SK-N-SH treated with all-trans-retinoic acid at 6 μM for 48 hours (cell line): Measurements from ENCODE around the gene TAF1C.

ENCODE experiments used
- ATAC-seq: fragments of 200-7000 bp; cut with Tn5 transposase; 3 replicates; pipeline ENCODE4 v1.9.1; 2020; ENCODE audit warnings: mild to moderate bottlenecking, moderate library complexity
- ARNTL ChIP-seq: fragments of 450-650 bp; formaldehyde crosslinking; IDR thresholded peaks from 2 replicates; pipeline ENCODE4 v1.5.0; 2020; ENCODE audit warnings: low read depth, mild to moderate bottlenecking, moderate library complexity, borderline replicate concordance
- CSDC2 ChIP-seq: fragments of 250-450 bp; sonication (Bioruptor Pico); IDR thresholded peaks from 2 replicates; pipeline ENCODE4 v1.5.0; 2020; ENCODE audit warnings: mild to moderate bottlenecking, moderate library complexity
- ESRRG ChIP-seq: fragments of 250-450 bp; sonication (Bioruptor Pico); IDR thresholded peaks from 2 replicates; pipeline ENCODE4 v1.6.1; 2021; ENCODE audit warnings: mild to moderate bottlenecking
- GLIS3 ChIP-seq: fragments of 250-450 bp; sonication (Bioruptor Pico); IDR thresholded peaks from 2 replicates; pipeline ENCODE4 v1.5.0; 2020; ENCODE audit warnings: mild to moderate bottlenecking, moderate library complexity
- ISL1 ChIP-seq: fragments of 250-450 bp; sonication (Bioruptor Pico); IDR thresholded peaks from 2 replicates; pipeline ENCODE4 v2.1.2; 2022; ENCODE audit warnings: mild to moderate bottlenecking, moderate library complexity
- PATZ1 ChIP-seq: fragments of 250-450 bp; sonication (Bioruptor Pico); IDR thresholded peaks from 2 replicates; pipeline ENCODE4 v1.8.0; 2020; ENCODE audit warnings: mild to moderate bottlenecking, moderate library complexity, borderline replicate concordance
- POU6F1 ChIP-seq: fragments of 250-450 bp; sonication (Bioruptor Pico); IDR thresholded peaks from 2 replicates; pipeline ENCODE4 v1.8.0; 2021; ENCODE audit warnings: low read depth, mild to moderate bottlenecking, moderate library complexity, borderline replicate concordance
- PPARA ChIP-seq: fragments of 250-450 bp; sonication (Bioruptor Pico); IDR thresholded peaks from 2 replicates; pipeline ENCODE4 v1.5.0; 2020; ENCODE audit warnings: mild to moderate bottlenecking, borderline replicate concordance
- SNAI2 ChIP-seq: fragments of 250-450 bp; sonication (Bioruptor Pico); IDR thresholded peaks from 2 replicates; pipeline ENCODE4 v1.5.0; 2020; ENCODE audit warnings: mild to moderate bottlenecking, moderate library complexity
- TOX ChIP-seq: fragments of 250-450 bp; sonication (Bioruptor Pico); IDR thresholded peaks from 2 replicates; pipeline ENCODE4 v1.8.0; 2021; ENCODE audit warnings: mild to moderate bottlenecking, moderate library complexity, borderline replicate concordance
- ZC3H10 ChIP-seq: fragments of 250-450 bp; sonication (Bioruptor Pico); IDR thresholded peaks from 2 replicates; pipeline ENCODE4 v1.5.1; 2021; ENCODE audit warnings: mild to moderate bottlenecking, moderate library complexity
- ZFP3 ChIP-seq: fragments of 250-450 bp; sonication (Bioruptor Pico); IDR thresholded peaks from 2 replicates; pipeline ENCODE4 v1.5.0; 2020; ENCODE audit warnings: mild to moderate bottlenecking, moderate library complexity
- ZFP30 ChIP-seq: fragments of 450-650 bp; formaldehyde crosslinking; IDR thresholded peaks from 2 replicates; pipeline ENCODE4 v1.5.0; 2022; ENCODE audit warnings: mild to moderate bottlenecking, moderate library complexity
- ZNF565 ChIP-seq: fragments of 450-650 bp; formaldehyde crosslinking; conservative IDR thresholded peaks from 2 replicates; pipeline ENCODE4 v1.5.0; 2020; ENCODE audit warnings: low read depth, mild to moderate bottlenecking, moderate library complexity
- ZNF70 ChIP-seq: fragments of 450-650 bp; formaldehyde crosslinking; IDR thresholded peaks from 2 replicates; pipeline ENCODE4 v1.5.0; 2020; ENCODE audit warnings: mild to moderate bottlenecking, moderate library complexity
- ZNF8 ChIP-seq: fragments of 450-650 bp; formaldehyde crosslinking; IDR thresholded peaks from 2 replicates; pipeline ENCODE4 v1.5.0; 2020; ENCODE audit warnings: mild to moderate bottlenecking, moderate library complexity
- TF ChIP-seq, protein P1 (sequence below): fragments of 250-450 bp; sonication (Bioruptor Pico); IDR thresholded peaks from 2 replicates; pipeline ENCODE4 v1.5.1; 2021; ENCODE audit warnings: mild to moderate bottlenecking, moderate library complexity
- TF ChIP-seq, protein P2 (sequence below): fragments of 250-450 bp; sonication (Bioruptor Pico); IDR thresholded peaks from 2 replicates; pipeline ENCODE4 v1.5.0; 2020; ENCODE audit warnings: mild to moderate bottlenecking, moderate library complexity

TAF1C gene

DNA sequence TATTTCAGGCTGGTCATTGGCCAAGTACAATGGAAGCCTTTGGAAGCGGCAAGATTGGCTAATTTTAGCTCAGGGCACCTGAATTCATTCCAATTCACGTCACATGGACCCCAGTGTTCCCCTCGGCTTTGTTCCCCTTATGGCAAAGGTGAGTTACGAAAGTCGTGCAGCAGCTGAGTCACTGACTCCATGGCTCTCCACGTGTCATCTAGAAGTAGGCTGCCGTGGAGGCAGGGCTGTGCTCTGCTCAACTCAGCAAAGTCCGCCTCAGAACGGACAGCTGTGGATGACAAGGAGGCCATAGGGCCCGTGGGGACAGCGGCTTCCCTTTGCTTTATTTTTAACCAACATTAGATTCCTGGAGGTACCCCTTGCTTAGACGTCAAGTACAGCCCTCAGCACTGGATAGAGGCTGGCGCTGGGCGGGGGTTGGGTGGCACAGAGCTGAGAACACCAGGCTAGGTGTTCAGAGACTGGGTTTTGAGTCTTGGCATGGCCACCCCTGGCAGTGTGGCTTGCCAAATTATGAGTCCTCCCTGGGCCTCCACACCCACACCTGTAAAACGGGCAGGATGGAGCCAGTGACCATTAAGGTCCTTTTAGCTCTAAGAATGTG, 27.7 kb upstream of the TAF1C start:
- no peak for ATAC-seq
- TF ChIP-seq SNAI2 (CRISPR knock-in tag) = no peak
- TF ChIP-seq PATZ1 (CRISPR knock-in tag) = no peak
- no peak for TF ChIP-seq PPARA (CRISPR knock-in tag)
- TF ChIP-seq ZNF8 (CRISPR knock-in tag) = no peak
- TF ChIP-seq ESRRG (CRISPR knock-in tag) = no peak
- TF ChIP-seq, all 23 proteins: peak for 0

DNA sequence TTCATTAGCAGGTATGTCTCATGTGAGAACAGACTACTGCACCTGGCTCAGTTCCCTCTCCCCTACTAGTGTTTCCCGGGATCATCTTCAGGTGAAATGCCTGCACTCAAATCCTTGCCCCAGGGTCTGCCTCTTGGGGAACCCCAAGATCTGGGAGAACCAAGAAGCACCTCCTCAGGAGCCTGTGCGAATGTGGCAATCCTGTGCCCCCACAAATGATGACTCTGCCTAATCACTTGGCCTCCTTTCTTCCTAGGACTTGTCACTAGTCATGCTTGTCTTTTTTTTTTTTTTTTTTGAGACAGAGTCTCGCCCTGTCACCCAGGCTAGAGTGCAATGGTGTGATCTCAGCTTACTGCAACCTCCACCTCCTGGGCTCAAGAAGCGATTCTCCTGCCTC, 25.8 kb upstream of the TAF1C start:
- TF ChIP-seq GLIS3 (CRISPR knock-in tag) (no peak), PATZ1 (CRISPR knock-in tag) (no peak), ZFP3 (no peak), ZFP30 (CRISPR knock-in tag) (no peak), PPARA (CRISPR knock-in tag) (no peak), ZC3H10 (CRISPR knock-in tag) (no peak), TOX (CRISPR knock-in tag) (no peak), ZNF565 (no peak), ISL1 (no peak), CSDC2 (no peak), ARNTL (CRISPR knock-in tag) (no peak), POU6F1 (CRISPR knock-in tag) (no peak), ZNF70 (CRISPR knock-in tag) (no peak), ZNF8 (CRISPR knock-in tag) (no peak)
- TF ChIP-seq, protein P1, sequence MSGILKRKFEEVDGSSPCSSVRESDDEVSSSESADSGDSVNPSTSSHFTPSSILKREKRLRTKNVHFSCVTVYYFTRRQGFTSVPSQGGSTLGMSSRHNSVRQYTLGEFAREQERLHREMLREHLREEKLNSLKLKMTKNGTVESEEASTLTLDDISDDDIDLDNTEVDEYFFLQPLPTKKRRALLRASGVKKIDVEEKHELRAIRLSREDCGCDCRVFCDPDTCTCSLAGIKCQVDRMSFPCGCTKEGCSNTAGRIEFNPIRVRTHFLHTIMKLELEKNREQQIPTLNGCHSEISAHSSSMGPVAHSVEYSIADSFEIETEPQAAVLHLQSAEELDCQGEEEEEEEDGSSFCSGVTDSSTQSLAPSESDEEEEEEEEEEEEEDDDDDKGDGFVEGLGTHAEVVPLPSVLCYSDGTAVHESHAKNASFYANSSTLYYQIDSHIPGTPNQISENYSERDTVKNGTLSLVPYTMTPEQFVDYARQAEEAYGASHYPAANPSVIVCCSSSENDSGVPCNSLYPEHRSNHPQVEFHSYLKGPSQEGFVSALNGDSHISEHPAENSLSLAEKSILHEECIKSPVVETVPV = no peak
- TF ChIP-seq, protein P2, sequence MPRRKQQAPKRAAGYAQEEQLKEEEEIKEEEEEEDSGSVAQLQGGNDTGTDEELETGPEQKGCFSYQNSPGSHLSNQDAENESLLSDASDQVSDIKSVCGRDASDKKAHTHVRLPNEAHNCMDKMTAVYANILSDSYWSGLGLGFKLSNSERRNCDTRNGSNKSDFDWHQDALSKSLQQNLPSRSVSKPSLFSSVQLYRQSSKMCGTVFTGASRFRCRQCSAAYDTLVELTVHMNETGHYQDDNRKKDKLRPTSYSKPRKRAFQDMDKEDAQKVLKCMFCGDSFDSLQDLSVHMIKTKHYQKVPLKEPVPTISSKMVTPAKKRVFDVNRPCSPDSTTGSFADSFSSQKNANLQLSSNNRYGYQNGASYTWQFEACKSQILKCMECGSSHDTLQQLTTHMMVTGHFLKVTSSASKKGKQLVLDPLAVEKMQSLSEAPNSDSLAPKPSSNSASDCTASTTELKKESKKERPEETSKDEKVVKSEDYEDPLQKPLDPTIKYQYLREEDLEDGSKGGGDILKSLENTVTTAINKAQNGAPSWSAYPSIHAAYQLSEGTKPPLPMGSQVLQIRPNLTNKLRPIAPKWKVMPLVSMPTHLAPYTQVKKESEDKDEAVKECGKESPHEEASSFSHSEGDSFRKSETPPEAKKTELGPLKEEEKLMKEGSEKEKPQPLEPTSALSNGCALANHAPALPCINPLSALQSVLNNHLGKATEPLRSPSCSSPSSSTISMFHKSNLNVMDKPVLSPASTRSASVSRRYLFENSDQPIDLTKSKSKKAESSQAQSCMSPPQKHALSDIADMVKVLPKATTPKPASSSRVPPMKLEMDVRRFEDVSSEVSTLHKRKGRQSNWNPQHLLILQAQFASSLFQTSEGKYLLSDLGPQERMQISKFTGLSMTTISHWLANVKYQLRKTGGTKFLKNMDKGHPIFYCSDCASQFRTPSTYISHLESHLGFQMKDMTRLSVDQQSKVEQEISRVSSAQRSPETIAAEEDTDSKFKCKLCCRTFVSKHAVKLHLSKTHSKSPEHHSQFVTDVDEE (CRISPR knock-in tag) = no peak
- no peak for ATAC-seq

DNA sequence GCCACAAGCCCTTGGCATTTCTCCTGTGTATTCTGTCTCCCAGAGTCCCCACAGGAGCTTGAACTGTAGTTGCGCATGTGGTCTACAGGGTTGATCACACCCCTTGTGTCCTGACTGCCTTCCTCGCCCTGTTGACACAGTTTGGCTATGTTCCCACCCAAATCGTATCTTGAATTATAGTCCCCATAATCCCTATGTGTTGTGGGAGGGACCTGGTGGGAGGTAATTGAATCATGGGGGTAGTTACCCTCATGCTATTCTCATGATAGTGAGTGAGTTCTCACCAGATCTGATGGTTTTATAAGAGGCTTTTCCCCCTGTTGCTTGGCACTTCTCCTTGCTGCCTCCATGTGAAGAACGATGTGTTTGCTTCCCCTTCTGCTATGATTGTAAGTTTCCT, 25.3 kb upstream of the TAF1C start:
- ATAC-seq = no peak
- TF ChIP-seq POU6F1 (CRISPR knock-in tag) (no peak), CSDC2 (no peak), ISL1 (no peak)
